Uterus (tissue), 2 donors: ENCODE measurements around the gene TBC1D10A.

ENCODE experiments used
- POLR2A ChIP-seq, 2 donors: fragments of 450-650 bp; IDR thresholded peaks; one replicate each; pipeline ENCODE4 v1.6.1; 2016; ENCODE audit warnings: antibody characterized with exemption in 2 of 2, mild to moderate bottlenecking in 1 of 2, moderate library complexity in 1 of 2
- TF ChIP-seq, protein P1 (sequence below), 4 experiments: fragments of 200-600 bp in 2 of 4; fragments of 450-650 bp in 2 of 4; sonication (generic) in 2 of 4; IDR thresholded peaks; one replicate each; pipeline ENCODE4 v1.5.1; 2016 to 2019; ENCODE audit warnings: antibody characterized with exemption in 4 of 4, mild to moderate bottlenecking in 2 of 4, moderate library complexity in 1 of 4

DNA sequence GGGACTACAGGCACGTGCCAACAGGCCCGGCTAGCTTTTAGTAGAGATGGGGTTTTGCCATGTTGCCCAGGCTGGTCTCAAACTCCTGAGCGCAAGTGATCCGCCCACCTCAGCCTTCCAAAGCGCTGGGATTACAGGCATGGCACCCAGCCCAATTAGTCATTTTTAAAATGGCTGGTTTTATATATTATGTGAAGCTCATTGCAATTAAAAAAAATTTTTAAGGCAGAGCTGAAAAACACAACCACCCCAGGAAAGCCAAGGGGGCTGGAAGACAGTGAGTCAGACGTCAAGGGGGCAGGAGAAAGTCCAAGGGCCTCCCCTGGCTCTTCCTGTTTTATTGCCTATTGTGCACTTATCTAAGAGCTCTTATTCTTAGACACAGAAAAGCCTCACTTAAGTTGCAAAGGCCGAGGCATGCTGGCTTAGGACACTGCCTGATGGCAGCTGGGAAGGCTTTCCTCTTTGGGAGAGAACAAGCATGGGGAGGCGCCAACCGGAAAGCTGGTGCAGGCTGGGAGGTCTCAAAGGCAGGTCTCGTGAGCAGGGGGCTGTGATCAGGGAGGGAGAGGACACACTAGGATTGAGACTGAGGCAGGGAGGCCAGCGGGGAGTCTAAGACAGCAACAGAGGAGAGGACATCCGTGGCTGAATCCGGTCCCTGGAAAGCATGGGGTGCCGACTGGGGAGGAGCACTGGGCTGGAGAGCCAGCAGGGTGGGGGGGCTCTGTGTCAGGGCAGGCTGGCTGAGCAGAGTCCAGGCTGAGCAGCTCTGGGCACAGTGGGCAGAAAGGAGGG, 49.0 kb downstream of the TBC1D10A start:
- TF ChIP-seq, protein P1, sequence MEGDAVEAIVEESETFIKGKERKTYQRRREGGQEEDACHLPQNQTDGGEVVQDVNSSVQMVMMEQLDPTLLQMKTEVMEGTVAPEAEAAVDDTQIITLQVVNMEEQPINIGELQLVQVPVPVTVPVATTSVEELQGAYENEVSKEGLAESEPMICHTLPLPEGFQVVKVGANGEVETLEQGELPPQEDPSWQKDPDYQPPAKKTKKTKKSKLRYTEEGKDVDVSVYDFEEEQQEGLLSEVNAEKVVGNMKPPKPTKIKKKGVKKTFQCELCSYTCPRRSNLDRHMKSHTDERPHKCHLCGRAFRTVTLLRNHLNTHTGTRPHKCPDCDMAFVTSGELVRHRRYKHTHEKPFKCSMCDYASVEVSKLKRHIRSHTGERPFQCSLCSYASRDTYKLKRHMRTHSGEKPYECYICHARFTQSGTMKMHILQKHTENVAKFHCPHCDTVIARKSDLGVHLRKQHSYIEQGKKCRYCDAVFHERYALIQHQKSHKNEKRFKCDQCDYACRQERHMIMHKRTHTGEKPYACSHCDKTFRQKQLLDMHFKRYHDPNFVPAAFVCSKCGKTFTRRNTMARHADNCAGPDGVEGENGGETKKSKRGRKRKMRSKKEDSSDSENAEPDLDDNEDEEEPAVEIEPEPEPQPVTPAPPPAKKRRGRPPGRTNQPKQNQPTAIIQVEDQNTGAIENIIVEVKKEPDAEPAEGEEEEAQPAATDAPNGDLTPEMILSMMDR (IDR thresholded peaks at IDR 0.05), result no peak
- TF ChIP-seq POLR2A (IDR thresholded peaks at IDR 0.05), result no peak
